Peyer's patch (tissue), 4 donors: ENCODE measurements around the gene UBP1. TPM values are rescaled to one million over a fixed set of nuclear protein-coding genes. Genes with fewer than 3 reads are reported as not detected.
"Not testable (repeated sequence)": the region's sequence is repeated elsewhere in the genome, so short reads cannot be mapped to it uniquely, and the experiment has no call there.

Experiments used
- DNase-seq, 3 donors: peaks; one replicate each; pipeline ENCODE4 v3.0.0-alpha.2; 2017 to 2019
- H3K27ac ChIP-seq, 4 donors: fragments of 200-600 bp; sonication (generic); one replicate each; pipeline ENCODE4 v1.5.1; 2016 to 2019
- H3K27me3 ChIP-seq, 2 donors: fragments of 200-600 bp; sonication (generic); one replicate each; pipeline ENCODE4 v1.5.1; 2019
- H3K36me3 ChIP-seq, 3 donors: fragments of 200-600 bp; sonication (generic); one replicate each; pipeline ENCODE4 v1.5.1; 2016 to 2019
- H3K4me1 ChIP-seq, 4 donors: fragments of 200-600 bp; sonication (generic); one replicate each; pipeline ENCODE4 v1.5.1; 2016 to 2019
- H3K4me3 ChIP-seq, 4 donors: fragments of 200-600 bp; sonication (generic); 1 replicate in 3 of 4; 2 replicates in 1 of 4; pipeline ENCODE4 v1.5.1; 2016 to 2019; ENCODE audit warnings: mild to moderate bottlenecking in 1 of 4
- H3K9me3 ChIP-seq, 4 donors: fragments of 200-600 bp; sonication (generic); one replicate each; pipeline ENCODE4 v1.5.1; 2016 to 2019; ENCODE audit warnings: mild to moderate bottlenecking in 1 of 4
- CTCF ChIP-seq, 6 experiments: fragments of 450-650 bp in 4 of 6; fragments of 200-600 bp in 2 of 6; sonication (generic) in 1 of 6; IDR thresholded peaks; one replicate each; pipeline ENCODE4 v1.5.1; 2017 to 2019; ENCODE audit warnings: antibody characterized with exemption in 6 of 6, mild to moderate bottlenecking in 3 of 6, moderate library complexity in 1 of 6
- POLR2A ChIP-seq, 2 donors: fragments of 450-650 bp; IDR thresholded peaks; one replicate each; pipeline ENCODE4 v1.5.1; 2017; ENCODE audit warnings: antibody characterized with exemption in 2 of 2, mild to moderate bottlenecking in 2 of 2, moderate library complexity in 2 of 2
- total RNA-seq, 4 donors: library from RNA; depleted of rRNA; stranded (reverse); fragments of >200 nt; gene quantifications; one replicate each; pipeline ENCODE4 v1.1.0, GENCODE V29; 2016

The UBP1 gene
- total RNA-seq, 4 donors from 2014 or later: 61.3 to 192 (median 77.0) TPM

- no peak for DNase-seq
- no peak overlapping the region for H3K4me3 ChIP-seq
- peaks cover 0 to 24% (median 0%) of the 10 kb centered on the region in 4 donors for H3K4me1 ChIP-seq
- no peaks in the 10 kb centered on the region for H3K27me3 ChIP-seq
- no peak overlapping the region for H3K27ac ChIP-seq
- H3K9me3 ChIP-seq: no peaks in the 10 kb centered on the region
- H3K36me3 ChIP-seq: peaks cover 0 to 32% (median 0%) of the 10 kb centered on the region in 3 donors
- TF ChIP-seq CTCF (IDR thresholded peaks at IDR 0.05) (no peak), POLR2A (IDR thresholded peaks at IDR 0.05) (no peak)
These were observed 14.8 kb downstream of the UBP1 start for GRCh38 chr3:33425453-33425852.

GRCh38 chr3:33424606-33425452 lies 15.4 kb downstream of the UBP1 start:
- DNase-seq: no peak
- Histone ChIP-seq H3K9me3 (no peaks in the 10 kb centered on the region), H3K36me3 (peaks cover 0 to 34% (median 0%) of the 10 kb centered on the region in 3 donors), H3K27ac (no peak overlapping the region), H3K4me3 (no peak overlapping the region), H3K27me3 (no peaks in the 10 kb centered on the region), H3K4me1 (peaks cover 0 to 22% (median 0%) of the 10 kb centered on the region in 4 donors)
- no peak for TF ChIP-seq POLR2A (IDR thresholded peaks at IDR 0.05)
- TF ChIP-seq CTCF (IDR thresholded peaks at IDR 0.05): no peak

GRCh38 chr3:33420966-33421365 lies 19.2 kb downstream of the UBP1 start:
- DNase-seq: no peak
- H3K9me3 ChIP-seq: no peaks in the 10 kb centered on the region
- TF ChIP-seq POLR2A (IDR thresholded peaks at IDR 0.05) (no peak), CTCF (IDR thresholded peaks at IDR 0.05) (no peak)
- no peaks in the 10 kb centered on the region for H3K27me3 ChIP-seq
- no peaks in the 10 kb centered on the region for H3K4me1 ChIP-seq
- H3K27ac ChIP-seq: no peak overlapping the region
- H3K4me3 ChIP-seq: no peak overlapping the region
- peaks cover 0 to 46% (median 0%) of the 10 kb centered on the region in 3 donors for H3K36me3 ChIP-seq

GRCh38 chr3:33419948-33420347 lies 20.3 kb downstream of the UBP1 start:
- Histone ChIP-seq H3K4me1 (no peaks in the 10 kb centered on the region), H3K27me3 (no peaks in the 10 kb centered on the region), H3K36me3 (peaks cover 0 to 48% (median 0%) of the 10 kb centered on the region in 3 donors), H3K9me3 (no peaks in the 10 kb centered on the region), H3K4me3 (no peak overlapping the region), H3K27ac (no peak overlapping the region)
- DNase-seq: no peak
- TF ChIP-seq CTCF (IDR thresholded peaks at IDR 0.05) (no peak), POLR2A (IDR thresholded peaks at IDR 0.05) (no peak)

- TF ChIP-seq POLR2A (IDR thresholded peaks at IDR 0.05) (no peak), CTCF (IDR thresholded peaks at IDR 0.05) (no peak)
- H3K27ac ChIP-seq: no peak overlapping the region
- no peaks in the 10 kb centered on the region for H3K27me3 ChIP-seq
- peaks cover 0 to 42% (median 0%) of the 10 kb centered on the region in 3 donors for H3K36me3 ChIP-seq
- H3K4me3 ChIP-seq: no peak overlapping the region
- no peaks in the 10 kb centered on the region for H3K9me3 ChIP-seq
- no peak for DNase-seq
- H3K4me1 ChIP-seq: no peaks in the 10 kb centered on the region
These were observed 23.0 kb downstream of the UBP1 start for GRCh38 chr3:33417066-33417673.

GRCh38 chr3:33410816-33411215 lies 29.4 kb downstream of the UBP1 start:
- not testable (repeated sequence) for H3K27me3 ChIP-seq, H3K27ac ChIP-seq, H3K9me3 ChIP-seq, H3K4me1 ChIP-seq, DNase-seq, H3K4me3 ChIP-seq
- H3K36me3 ChIP-seq: peaks cover 0 to 73% (median 0%) of the 10 kb centered on the region in 3 donors
